ENCODE data around the gene MRGPRD.

MRGPRD gene

DNA sequence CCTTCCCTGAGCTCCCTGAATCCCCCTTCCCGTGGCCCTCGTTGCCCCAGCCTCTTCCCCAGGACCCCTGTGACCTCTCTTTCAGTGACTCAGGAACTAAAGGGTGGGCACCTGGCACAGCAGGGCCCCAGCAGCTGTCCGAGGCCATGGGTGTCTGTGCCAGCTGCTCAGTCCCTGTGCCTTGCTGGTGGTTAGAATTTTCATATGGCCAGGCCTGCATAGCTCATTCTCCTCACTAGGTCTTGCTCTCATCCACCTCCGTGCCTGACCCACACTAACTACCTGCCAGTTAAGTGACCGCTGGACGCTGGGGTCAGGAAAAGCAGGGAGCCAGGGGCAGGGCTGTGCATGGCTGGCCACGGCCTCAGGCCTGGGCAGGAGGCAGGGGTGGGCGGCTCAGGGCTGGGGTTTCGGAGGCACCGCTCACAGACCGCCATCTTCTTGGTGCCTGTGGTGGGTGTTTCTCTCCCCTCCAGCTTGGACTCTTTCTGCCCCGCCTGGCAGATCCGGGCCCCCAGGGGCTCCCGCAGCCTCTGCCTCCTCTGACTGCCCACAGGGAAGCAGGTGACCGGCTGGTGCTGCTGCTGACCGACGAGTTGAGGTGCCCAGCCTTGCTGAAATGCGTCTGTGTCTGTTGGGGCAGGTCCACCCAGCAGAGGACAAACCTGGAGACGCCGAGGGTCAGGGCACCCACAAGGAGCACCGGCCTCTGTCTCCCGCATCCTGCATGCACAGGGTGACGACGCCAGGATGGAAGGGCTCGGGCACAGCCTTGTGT, 20.3 kb downstream of the MRGPRD start:
- Histone ChIP-seq H3K27ac (ENCODE audit: insufficient read depth, low read length, poor library complexity, severe bottlenecking) (no peak overlapping the region), H3K27me3 (replicated peaks; ENCODE audit: control insufficient read depth, insufficient read depth, low read length, poor library complexity, severe bottlenecking) (no peaks in the 10 kb centered on the region), H3K4me1 (ENCODE audit: control insufficient read depth, insufficient read depth, low read length, poor library complexity, severe bottlenecking) (peaks cover 18% of the 10 kb centered on the region), H3K9me3 (ENCODE audit: control insufficient read depth, low read length) (no peaks in the 10 kb centered on the region), H3K36me3 (ENCODE audit: control insufficient read depth, insufficient read depth, low read length) (no peaks in the 10 kb centered on the region), H3K4me3 (ENCODE audit: insufficient read depth, low read depth, low read length, poor library complexity, severe bottlenecking) (no peak overlapping the region)
- DNase-seq = no peak

DNA sequence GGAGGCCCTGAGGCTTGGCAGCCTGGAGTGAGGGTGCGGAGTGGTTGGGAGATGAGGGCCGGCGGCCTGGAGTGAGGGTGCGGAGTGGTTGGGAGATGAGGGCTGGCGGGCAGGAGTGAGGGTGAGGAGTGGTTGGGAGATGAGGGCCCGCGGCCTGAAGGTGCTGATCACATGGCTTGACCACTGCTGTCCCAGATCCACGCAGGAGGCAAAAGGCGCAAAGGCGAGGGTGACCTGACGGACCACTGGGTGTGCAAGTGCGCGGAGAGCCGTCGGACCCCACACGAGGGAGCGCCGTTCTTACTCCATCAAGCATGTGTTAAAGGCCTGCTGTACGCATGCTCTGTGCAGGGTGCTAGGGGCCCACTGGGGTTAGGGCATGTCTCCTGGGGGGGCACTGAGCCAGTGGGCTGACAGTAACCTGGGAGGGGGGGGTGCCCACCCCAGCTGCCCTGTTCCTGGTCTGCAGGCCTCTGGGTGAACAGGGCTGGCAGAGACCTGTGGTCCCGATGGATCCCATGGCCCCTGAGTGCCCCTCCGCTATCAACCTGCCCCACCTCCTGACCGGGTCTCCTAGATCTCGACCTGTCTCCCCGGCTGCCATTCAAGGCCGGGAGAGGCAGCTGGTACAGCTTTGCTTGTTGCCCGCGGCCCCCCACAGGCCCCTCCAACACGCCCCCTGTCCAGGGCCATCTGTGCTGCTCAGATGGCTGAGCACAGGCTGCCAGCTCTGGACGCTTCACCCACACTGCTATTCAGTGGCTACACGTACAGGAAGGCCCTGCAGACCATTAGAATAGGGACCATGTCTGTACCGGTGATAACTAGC, 21.1 kb downstream of the MRGPRD start:
- Histone ChIP-seq H3K4me3 (ENCODE audit: insufficient read depth, low read depth, low read length, poor library complexity, severe bottlenecking) (no peak overlapping the region), H3K4me1 (ENCODE audit: control insufficient read depth, insufficient read depth, low read length, poor library complexity, severe bottlenecking) (peaks cover 18% of the 10 kb centered on the region), H3K27ac (ENCODE audit: insufficient read depth, low read length, poor library complexity, severe bottlenecking) (no peak overlapping the region), H3K9me3 (ENCODE audit: control insufficient read depth, low read length) (no peaks in the 10 kb centered on the region), H3K36me3 (ENCODE audit: control insufficient read depth, insufficient read depth, low read length) (no peaks in the 10 kb centered on the region), H3K27me3 (replicated peaks; ENCODE audit: control insufficient read depth, insufficient read depth, low read length, poor library complexity, severe bottlenecking) (no peaks in the 10 kb centered on the region)
- DNase-seq = no peak

DNA sequence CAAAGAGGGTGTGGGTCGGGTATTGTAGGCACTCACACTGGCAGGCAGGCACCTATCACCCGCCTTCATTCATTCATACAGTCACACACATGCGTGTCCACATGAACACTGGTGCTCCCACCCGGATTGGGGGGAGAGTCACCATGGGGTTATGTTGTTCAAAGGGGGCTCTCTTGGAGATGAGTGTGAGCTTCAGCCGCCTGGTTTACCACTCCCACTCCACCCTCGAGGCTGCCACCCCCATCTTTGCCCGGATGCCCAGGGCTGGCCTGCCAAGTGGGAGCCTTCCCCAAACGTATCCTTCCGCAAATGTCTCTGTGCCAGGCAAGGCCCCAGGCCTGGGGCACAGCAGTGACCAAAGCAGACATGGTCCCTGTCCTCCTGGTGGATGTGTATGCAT, 22.6 kb downstream of the MRGPRD start:
- H3K4me3 ChIP-seq (ENCODE audit: insufficient read depth, low read depth, low read length, poor library complexity, severe bottlenecking) = no peak overlapping the region
- H3K9me3 ChIP-seq (ENCODE audit: control insufficient read depth, low read length) = no peaks in the 10 kb centered on the region
- no peaks in the 10 kb centered on the region for H3K27me3 ChIP-seq (replicated peaks; ENCODE audit: control insufficient read depth, insufficient read depth, low read length, poor library complexity, severe bottlenecking)
- H3K36me3 ChIP-seq (ENCODE audit: control insufficient read depth, insufficient read depth, low read length) = no peaks in the 10 kb centered on the region
- peaks cover 9% of the 10 kb centered on the region for H3K4me1 ChIP-seq (ENCODE audit: control insufficient read depth, insufficient read depth, low read length, poor library complexity, severe bottlenecking)
- no peak for DNase-seq
- no peak overlapping the region for H3K27ac ChIP-seq (ENCODE audit: insufficient read depth, low read length, poor library complexity, severe bottlenecking)

DNA sequence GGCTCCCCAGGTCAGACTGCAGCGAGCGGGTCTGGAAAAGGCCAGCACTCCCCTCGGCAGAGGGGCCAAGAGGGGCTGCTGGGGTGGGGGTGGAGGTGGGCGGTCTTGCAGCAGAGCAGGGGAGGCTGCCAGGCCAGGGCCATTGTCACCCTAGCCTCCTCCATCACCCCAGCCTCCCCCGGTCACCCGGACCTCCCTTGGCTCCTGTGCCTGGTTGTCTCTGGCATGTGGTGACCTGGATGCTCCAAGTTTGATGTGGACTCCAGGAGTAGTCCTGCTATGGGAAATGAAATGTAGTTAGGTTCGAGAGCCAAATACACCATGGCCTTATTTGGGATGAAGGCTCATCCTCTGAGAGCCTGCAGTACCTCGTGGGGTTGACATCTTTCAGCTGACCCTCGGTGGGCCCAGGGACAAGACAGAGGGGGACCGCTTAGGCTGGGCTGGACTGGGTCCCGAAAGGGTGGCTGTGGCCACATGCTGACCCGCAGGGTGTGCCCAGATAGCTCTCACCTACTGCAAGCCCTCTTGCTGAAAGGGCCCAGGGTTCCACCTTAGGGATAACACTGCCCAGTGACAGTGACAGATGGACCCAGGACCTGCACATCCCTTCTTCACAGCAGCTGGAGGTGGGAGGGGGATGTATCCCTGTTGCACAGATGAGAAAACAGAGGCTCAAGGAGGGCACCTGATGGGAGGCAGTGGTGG, 24.1 kb downstream of the MRGPRD start:
- Histone ChIP-seq H3K4me1 (ENCODE audit: control insufficient read depth, insufficient read depth, low read length, poor library complexity, severe bottlenecking) (peaks cover 9% of the 10 kb centered on the region), H3K27me3 (replicated peaks; ENCODE audit: control insufficient read depth, insufficient read depth, low read length, poor library complexity, severe bottlenecking) (no peaks in the 10 kb centered on the region), H3K36me3 (ENCODE audit: control insufficient read depth, insufficient read depth, low read length) (no peaks in the 10 kb centered on the region), H3K9me3 (ENCODE audit: control insufficient read depth, low read length) (no peaks in the 10 kb centered on the region), H3K4me3 (ENCODE audit: insufficient read depth, low read depth, low read length, poor library complexity, severe bottlenecking) (no peak overlapping the region), H3K27ac (ENCODE audit: insufficient read depth, low read length, poor library complexity, severe bottlenecking) (no peak overlapping the region)
- no peak for DNase-seq

DNA sequence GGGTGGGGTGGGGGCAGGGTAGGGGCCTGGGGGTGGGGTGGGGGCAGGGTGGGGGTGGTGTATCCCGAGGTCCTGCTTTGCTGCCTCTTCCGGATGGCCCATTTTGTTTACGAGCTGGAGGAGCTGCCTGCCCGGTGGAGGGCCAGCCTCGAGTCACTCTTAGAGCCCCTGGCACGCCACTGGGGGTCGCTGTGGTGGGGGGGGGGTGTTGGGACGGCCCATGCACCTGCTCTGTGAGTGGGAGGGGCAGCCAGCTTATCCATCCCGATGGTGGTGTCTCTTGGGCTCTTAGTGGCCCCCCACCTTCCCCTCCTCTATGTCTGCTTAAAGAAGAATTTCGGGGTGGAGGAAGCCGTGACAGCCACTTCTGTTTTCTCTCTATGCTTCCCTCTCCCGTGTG, 24.6 kb downstream of the MRGPRD start:
- H3K27ac ChIP-seq (ENCODE audit: insufficient read depth, low read length, poor library complexity, severe bottlenecking) = no peak overlapping the region
- H3K27me3 ChIP-seq (replicated peaks; ENCODE audit: control insufficient read depth, insufficient read depth, low read length, poor library complexity, severe bottlenecking) = no peaks in the 10 kb centered on the region
- peaks cover 9% of the 10 kb centered on the region for H3K4me1 ChIP-seq (ENCODE audit: control insufficient read depth, insufficient read depth, low read length, poor library complexity, severe bottlenecking)
- H3K9me3 ChIP-seq (ENCODE audit: control insufficient read depth, low read length) = no peaks in the 10 kb centered on the region
- no peaks in the 10 kb centered on the region for H3K36me3 ChIP-seq (ENCODE audit: control insufficient read depth, insufficient read depth, low read length)
- no peak overlapping the region for H3K4me3 ChIP-seq (ENCODE audit: insufficient read depth, low read depth, low read length, poor library complexity, severe bottlenecking)
- peak in 2 of 3 donors; percentile 16 to 17 for DNase-seq

DNA sequence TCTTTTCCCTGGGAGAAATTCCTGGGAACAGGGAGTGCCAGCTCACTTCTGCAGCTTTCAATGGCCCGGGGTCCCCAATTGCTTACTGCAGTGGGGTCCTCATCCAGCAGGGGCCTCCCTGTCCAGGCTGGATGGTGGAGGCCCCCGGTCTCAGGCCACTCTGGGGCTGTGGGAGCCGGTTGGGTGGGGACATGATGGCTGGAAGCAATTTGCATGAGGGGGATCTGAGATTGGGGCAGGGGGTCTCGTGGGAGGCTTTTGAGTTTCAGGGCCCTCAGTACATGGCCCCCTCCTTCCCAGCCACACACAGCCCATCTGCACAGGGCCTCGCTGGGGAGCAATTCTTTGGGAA, 25.2 kb downstream of the MRGPRD start:
- no peaks in the 10 kb centered on the region for H3K27me3 ChIP-seq (replicated peaks; ENCODE audit: control insufficient read depth, insufficient read depth, low read length, poor library complexity, severe bottlenecking)
- no peaks in the 10 kb centered on the region for H3K9me3 ChIP-seq (ENCODE audit: control insufficient read depth, low read length)
- no peaks in the 10 kb centered on the region for H3K36me3 ChIP-seq (ENCODE audit: control insufficient read depth, insufficient read depth, low read length)
- H3K27ac ChIP-seq (ENCODE audit: insufficient read depth, low read length, poor library complexity, severe bottlenecking) = no peak overlapping the region
- H3K4me1 ChIP-seq (ENCODE audit: control insufficient read depth, insufficient read depth, low read length, poor library complexity, severe bottlenecking) = peaks cover 9% of the 10 kb centered on the region
- no peak for DNase-seq
- no peak overlapping the region for H3K4me3 ChIP-seq (ENCODE audit: insufficient read depth, low read depth, low read length, poor library complexity, severe bottlenecking)

DNA sequence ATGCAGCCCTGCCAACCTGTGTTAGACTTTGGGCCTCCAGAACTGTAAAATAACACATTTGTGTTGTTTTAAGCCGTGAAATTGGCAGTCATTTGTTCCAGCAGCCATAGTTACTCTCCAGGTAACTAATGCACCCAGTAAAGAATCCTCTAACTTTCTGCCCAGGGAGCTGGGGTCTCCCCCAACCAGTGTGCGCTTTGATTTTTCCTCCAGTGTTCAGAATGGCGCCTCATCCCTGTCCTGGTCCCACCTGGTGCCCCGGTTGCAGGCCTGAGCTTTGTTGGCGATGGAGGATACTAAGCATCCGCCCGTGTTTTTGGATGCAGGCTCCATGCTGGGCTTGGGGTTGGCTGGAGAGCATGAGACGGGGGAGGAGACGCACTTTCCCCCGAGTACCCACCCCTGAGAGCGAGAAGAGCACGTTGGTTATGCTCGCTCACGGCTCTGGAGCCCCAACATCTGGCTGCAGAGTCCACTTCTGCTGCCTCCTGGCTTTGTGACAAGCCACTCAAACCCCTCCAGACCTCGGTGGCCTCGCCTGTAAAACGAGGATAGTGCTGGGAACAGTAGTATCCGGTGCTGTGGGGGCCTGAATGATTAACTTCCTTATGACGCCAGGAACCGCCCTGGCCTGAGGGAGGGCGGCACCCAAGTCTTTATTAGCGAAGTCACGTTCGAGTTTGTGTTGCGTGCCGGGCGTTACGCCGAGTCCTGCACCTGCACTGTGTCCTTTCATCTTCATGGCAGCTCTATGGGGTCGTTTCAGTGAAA, 25.8 kb downstream of the MRGPRD start:
- H3K9me3 ChIP-seq (ENCODE audit: control insufficient read depth, low read length) = no peaks in the 10 kb centered on the region
- H3K27me3 ChIP-seq (replicated peaks; ENCODE audit: control insufficient read depth, insufficient read depth, low read length, poor library complexity, severe bottlenecking) = no peaks in the 10 kb centered on the region
- H3K36me3 ChIP-seq (ENCODE audit: control insufficient read depth, insufficient read depth, low read length) = no peaks in the 10 kb centered on the region
- no peak overlapping the region for H3K4me3 ChIP-seq (ENCODE audit: insufficient read depth, low read depth, low read length, poor library complexity, severe bottlenecking)
- DNase-seq = no peak
- H3K27ac ChIP-seq (ENCODE audit: insufficient read depth, low read length, poor library complexity, severe bottlenecking) = no peak overlapping the region
- peaks cover 9% of the 10 kb centered on the region for H3K4me1 ChIP-seq (ENCODE audit: control insufficient read depth, insufficient read depth, low read length, poor library complexity, severe bottlenecking)

DNA sequence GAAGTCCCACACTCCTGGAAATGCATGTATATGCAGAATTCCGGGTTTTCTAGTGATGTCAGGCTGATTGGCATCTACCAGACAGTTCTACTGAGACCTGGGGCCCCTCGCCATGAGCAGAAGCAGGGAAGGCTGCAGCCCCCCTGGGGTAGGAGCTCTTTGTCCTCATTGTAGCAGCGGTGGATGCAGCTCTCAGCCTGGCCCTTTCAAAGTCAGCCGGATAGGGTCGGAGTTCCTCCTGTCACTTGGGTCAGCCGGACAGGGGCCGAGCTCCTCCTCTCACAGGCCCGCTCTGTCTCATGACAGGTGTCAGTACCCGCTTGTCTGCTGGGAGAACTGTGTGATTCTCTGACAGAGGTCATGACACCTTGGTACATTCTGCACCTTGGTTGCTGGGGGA, 30.0 kb downstream of the MRGPRD start:
- H3K4me3 ChIP-seq (ENCODE audit: insufficient read depth, low read depth, low read length, poor library complexity, severe bottlenecking) = no peak overlapping the region
- no peak overlapping the region for H3K27ac ChIP-seq (ENCODE audit: insufficient read depth, low read length, poor library complexity, severe bottlenecking)
- no peak for DNase-seq
- no peaks in the 10 kb centered on the region for H3K9me3 ChIP-seq (ENCODE audit: control insufficient read depth, low read length)
- no peaks in the 10 kb centered on the region for H3K27me3 ChIP-seq (replicated peaks; ENCODE audit: control insufficient read depth, insufficient read depth, low read length, poor library complexity, severe bottlenecking)
- no peaks in the 10 kb centered on the region for H3K4me1 ChIP-seq (ENCODE audit: control insufficient read depth, insufficient read depth, low read length, poor library complexity, severe bottlenecking)
- no peaks in the 10 kb centered on the region for H3K36me3 ChIP-seq (ENCODE audit: control insufficient read depth, insufficient read depth, low read length)

DNA sequence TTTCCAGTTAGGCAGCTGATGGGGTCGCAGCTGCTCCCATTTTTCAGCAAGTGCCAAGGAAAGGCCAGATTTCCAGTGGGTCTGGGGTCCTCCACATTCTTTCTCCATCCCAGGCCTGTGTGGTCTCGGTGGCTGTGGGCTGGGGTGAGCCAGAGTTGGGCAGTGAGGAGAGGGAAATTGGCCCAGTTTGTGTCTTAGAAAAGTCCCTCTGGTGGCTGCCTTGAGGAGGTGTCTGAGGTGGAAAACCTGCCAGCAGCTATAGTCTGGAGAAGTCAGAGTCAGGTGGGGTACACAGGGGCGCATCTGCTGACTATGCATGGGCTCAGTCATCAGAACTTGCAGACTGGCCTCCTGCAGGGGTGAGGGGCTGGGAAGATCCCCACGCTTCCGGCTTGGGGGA, 30.5 kb downstream of the MRGPRD start:
- H3K4me1 ChIP-seq (ENCODE audit: control insufficient read depth, insufficient read depth, low read length, poor library complexity, severe bottlenecking) = no peaks in the 10 kb centered on the region
- no peaks in the 10 kb centered on the region for H3K9me3 ChIP-seq (ENCODE audit: control insufficient read depth, low read length)
- DNase-seq = no peak
- H3K27ac ChIP-seq (ENCODE audit: insufficient read depth, low read length, poor library complexity, severe bottlenecking) = no peak overlapping the region
- no peaks in the 10 kb centered on the region for H3K36me3 ChIP-seq (ENCODE audit: control insufficient read depth, insufficient read depth, low read length)
- no peak overlapping the region for H3K4me3 ChIP-seq (ENCODE audit: insufficient read depth, low read depth, low read length, poor library complexity, severe bottlenecking)
- no peaks in the 10 kb centered on the region for H3K27me3 ChIP-seq (replicated peaks; ENCODE audit: control insufficient read depth, insufficient read depth, low read length, poor library complexity, severe bottlenecking)
